WTC11 (cell line): Measurements from ENCODE around the gene CINP. TPM values are rescaled to one million over a fixed set of nuclear protein-coding genes. Genes with fewer than 3 reads are reported as not detected.

Experiments used
- ATAC-seq: fragments of 200-7000 bp; cut with Tn5 transposase; 2 replicates; pipeline ENCODE4 v1.10.0; 2021; ENCODE audit warnings: mild to moderate bottlenecking, moderate library complexity
- CTCF ChIA-PET: fragments of 300-600 bp; sonication (Branson Sonifier 250); formaldehyde crosslinking; loops from one replicate; lab custom pipeline; 2021; ENCODE audit warnings: antibody characterized with exemption; lab: Charles Lee
- POLR2A ChIA-PET: fragments of 350-600 bp; sonication (Branson Sonifier 250); formaldehyde crosslinking; loops from one replicate; lab custom pipeline; 2021; ENCODE audit warnings: antibody characterized with exemption; lab: Charles Lee
- DNase-seq: peaks from one replicate; pipeline ENCODE4 v3.0.0; 2021; ENCODE audit warnings: low spot score
- H3K27ac Mint-ChIP-seq: 2 replicates; pipeline ENCODE4 v1.8.0; 2021; ENCODE audit warnings: mixed read lengths
- H3K27me3 Mint-ChIP-seq: 2 replicates; pipeline ENCODE4 v1.8.0; 2021; ENCODE audit warnings: low read depth, mild to moderate bottlenecking, moderate library complexity, mixed read lengths
- H3K36me3 Mint-ChIP-seq: 2 replicates; pipeline ENCODE4 v1.8.0; 2021; ENCODE audit warnings: mixed read lengths
- H3K4me1 Mint-ChIP-seq: 2 replicates; pipeline ENCODE4 v1.8.0; 2022; ENCODE audit warnings: mixed read lengths
- H3K4me3 Mint-ChIP-seq: 2 replicates; pipeline ENCODE4 v1.8.0; 2021; ENCODE audit warnings: mild to moderate bottlenecking, moderate library complexity, mixed read lengths
- H3K9me3 Mint-ChIP-seq: 2 replicates; pipeline ENCODE4 v1.8.0; 2021; ENCODE audit warnings: mixed read lengths
- ATF1 ChIP-seq: sonication (generic); formaldehyde crosslinking; IDR thresholded peaks from 2 replicates; pipeline ENCODE4 v1.8.1; 2023; ENCODE audit warnings: mild to moderate bottlenecking, moderate library complexity, missing genetic modification reagents
- CREM ChIP-seq: sonication (generic); formaldehyde crosslinking; IDR thresholded peaks from 2 replicates; pipeline ENCODE4 v1.8.1; 2022; ENCODE audit warnings: mild to moderate bottlenecking, missing genetic modification reagents, moderate library complexity
- ELF4 ChIP-seq: sonication (generic); formaldehyde crosslinking; IDR thresholded peaks from 2 replicates; pipeline ENCODE4 v1.8.1; 2022; ENCODE audit warnings: low read depth, mild to moderate bottlenecking, moderate library complexity, missing genetic modification reagents
- ETV6 ChIP-seq: sonication (generic); formaldehyde crosslinking; IDR thresholded peaks from 2 replicates; pipeline ENCODE4 v1.8.1; 2022; ENCODE audit warnings: mild to moderate bottlenecking, missing genetic modification reagents
- FOXK1 ChIP-seq: sonication (generic); formaldehyde crosslinking; IDR thresholded peaks from 2 replicates; pipeline ENCODE4 v1.8.0; 2022; ENCODE audit warnings: mild to moderate bottlenecking, moderate library complexity, missing genetic modification reagents
- HMGA2 ChIP-seq: fragments of 250-450 bp; sonication (Bioruptor Pico); IDR thresholded peaks from 2 replicates; pipeline ENCODE4 v1.4.0; 2021; ENCODE audit warnings: mild to moderate bottlenecking, moderate library complexity
- JAZF1 ChIP-seq: fragments of 250-450 bp; sonication (Bioruptor Pico); IDR thresholded peaks from 2 replicates; pipeline ENCODE4 v1.9.0; 2021; ENCODE audit warnings: moderate library complexity, mild to moderate bottlenecking, inconsistent platforms
- NFATC4 ChIP-seq: fragments of 250-450 bp; sonication (Bioruptor Pico); IDR thresholded peaks from 2 replicates; pipeline ENCODE4 v1.9.0; 2021; ENCODE audit warnings: mild to moderate bottlenecking
- TEAD1 ChIP-seq: sonication (generic); formaldehyde crosslinking; IDR thresholded peaks from 2 replicates; pipeline ENCODE4 v1.8.0; 2022; ENCODE audit warnings: mild to moderate bottlenecking, missing genetic modification reagents
- ZNF121 ChIP-seq: sonication (generic); formaldehyde crosslinking; IDR thresholded peaks from 2 replicates; pipeline ENCODE4 v1.8.0; 2023; ENCODE audit warnings: missing genetic modification reagents
- ZNF396 ChIP-seq: fragments of 250-450 bp; sonication (Bioruptor Pico); IDR thresholded peaks from 2 replicates; pipeline ENCODE4 v1.8.0; 2021; ENCODE audit warnings: mild to moderate bottlenecking, moderate library complexity, borderline replicate concordance
- ZNF671 ChIP-seq: fragments of 250-450 bp; sonication (Bioruptor Pico); IDR thresholded peaks from 2 replicates; pipeline ENCODE4 v1.8.0; 2021; ENCODE audit warnings: mild to moderate bottlenecking
- total RNA-seq: library from RNA; stranded (reverse); gene quantifications from 3 replicates; pipeline ENCODE4 v1.2.3, GENCODE V29; 2021
- TF ChIP-seq, protein P1 (sequence below): sonication (generic); formaldehyde crosslinking; IDR thresholded peaks from 2 replicates; pipeline ENCODE4 v1.8.0; 2023; ENCODE audit warnings: missing genetic modification reagents
- TF ChIP-seq, protein P2 (sequence below): sonication (generic); formaldehyde crosslinking; IDR thresholded peaks from 2 replicates; pipeline ENCODE4 v1.8.1; 2023; ENCODE audit warnings: mild to moderate bottlenecking, missing genetic modification reagents
- TF ChIP-seq, protein P3 (sequence below): sonication (generic); formaldehyde crosslinking; IDR thresholded peaks from 2 replicates; pipeline ENCODE4 v1.8.1; 2022; ENCODE audit warnings: mild to moderate bottlenecking, moderate library complexity, missing genetic modification reagents
- TF ChIP-seq, protein P4 (sequence below): sonication (generic); formaldehyde crosslinking; IDR thresholded peaks from 2 replicates; pipeline ENCODE4 v1.8.1; 2023; ENCODE audit warnings: mild to moderate bottlenecking, missing genetic modification reagents, moderate library complexity
- TF ChIP-seq, protein P5 (sequence below): fragments of 250-450 bp; sonication (Bioruptor Pico); IDR thresholded peaks from 2 replicates; pipeline ENCODE4 v2.1.2; 2022; ENCODE audit warnings: mild to moderate bottlenecking, moderate library complexity
- TF ChIP-seq, protein P6 (sequence below): sonication (generic); formaldehyde crosslinking; IDR thresholded peaks from 2 replicates; pipeline ENCODE4 v1.8.1; 2022; ENCODE audit warnings: mild to moderate bottlenecking, missing genetic modification reagents, moderate library complexity, borderline replicate concordance
- TF ChIP-seq, protein P7 (sequence below): sonication (generic); formaldehyde crosslinking; IDR thresholded peaks from 2 replicates; pipeline ENCODE4 v1.8.1; 2022; ENCODE audit warnings: low read depth, missing genetic modification reagents, borderline replicate concordance

The CINP gene
- total RNA-seq, 1 experiment from 2014 or later = 38.3 TPM

DNA sequence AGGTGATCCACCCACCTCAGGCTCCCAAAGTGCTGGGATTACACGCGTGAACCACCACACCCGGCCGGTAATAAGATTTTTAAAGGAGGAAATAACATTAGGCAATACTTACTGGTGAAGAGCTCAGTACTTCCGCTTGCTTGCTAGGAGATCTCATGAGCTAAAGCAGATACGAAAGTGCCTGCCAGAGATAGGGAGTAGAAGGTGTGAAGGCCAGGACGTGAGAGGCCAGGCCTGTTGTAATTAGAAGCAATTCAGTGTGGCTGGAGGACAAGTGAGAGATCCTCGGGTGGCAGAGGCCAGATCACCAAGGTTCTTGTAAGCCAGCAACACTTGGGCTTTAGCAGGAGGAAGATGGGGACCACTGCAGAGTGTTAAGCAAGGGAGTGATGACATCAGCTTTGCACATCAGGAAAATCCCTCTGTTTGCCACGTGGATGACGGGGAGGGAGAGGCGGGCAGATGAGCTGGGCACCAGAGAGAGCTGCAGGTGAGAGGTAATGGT is 7.7 kb upstream of the CINP start (continued):
- no peak for TF ChIP-seq TEAD1 (CRISPR knock-in tag)
- TF ChIP-seq ZNF671 = no peak

DNA sequence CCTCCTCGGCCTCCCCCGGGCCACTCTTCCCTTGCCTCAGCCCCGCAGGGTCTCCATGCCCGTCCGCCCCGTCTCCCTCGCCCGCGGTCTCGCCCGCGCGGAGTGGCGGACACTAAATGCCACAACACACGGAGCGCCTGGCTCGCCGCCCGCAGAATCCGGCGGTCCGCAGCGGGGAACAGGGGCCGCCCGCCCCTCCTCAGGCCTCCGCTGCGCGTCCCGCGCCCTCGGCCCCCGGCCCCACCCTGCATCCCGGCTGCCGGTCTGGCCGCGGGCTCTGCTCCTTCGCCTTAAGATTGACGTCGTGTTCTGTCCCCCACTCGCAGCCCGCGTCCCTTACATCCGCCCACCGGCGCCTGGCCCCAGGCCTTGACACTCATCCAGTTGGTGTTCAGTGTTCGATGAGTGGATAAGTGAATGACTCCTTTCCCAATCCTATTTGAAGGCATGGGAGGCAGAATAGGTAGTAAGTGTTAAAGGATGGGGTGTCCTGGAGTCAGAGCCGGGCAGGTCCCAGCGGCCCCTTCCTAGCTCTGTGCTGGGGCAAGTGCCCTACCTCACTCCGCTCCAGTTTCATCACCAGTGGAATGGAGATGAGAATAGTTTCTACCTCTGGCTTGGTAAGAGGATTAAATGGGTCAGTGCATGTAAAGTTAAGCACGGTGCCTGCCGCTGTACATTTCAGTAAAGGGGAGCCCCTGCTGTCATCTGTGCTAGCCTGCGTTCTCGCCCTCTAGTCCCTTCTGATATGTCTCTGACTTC is 673 bp upstream of the CINP start:
- H3K27me3 Mint-ChIP-seq = no peaks in the 10 kb centered on the region
- peaks cover 8% of the 10 kb centered on the region for H3K4me1 Mint-ChIP-seq
- peak overlapping the region; percentile 74; the same call in 1 of the 2 replicates for H3K27ac Mint-ChIP-seq
- POLR2A ChIA-PET = no interaction called here
- H3K4me3 Mint-ChIP-seq = no peak overlapping the region
- no peaks in the 10 kb centered on the region for H3K36me3 Mint-ChIP-seq
- H3K9me3 Mint-ChIP-seq = no peaks in the 10 kb centered on the region
- DNase-seq (peak; percentile 31), ATAC-seq (peak; percentile 36)
- TF ChIP-seq ETV6 (CRISPR knock-in tag) (no peak), TEAD1 (CRISPR knock-in tag) (no peak), ATF1 (0 out of 2 replicates have a peak, but pooled peaks have one; percentile 24)
- TF ChIP-seq, protein P1, sequence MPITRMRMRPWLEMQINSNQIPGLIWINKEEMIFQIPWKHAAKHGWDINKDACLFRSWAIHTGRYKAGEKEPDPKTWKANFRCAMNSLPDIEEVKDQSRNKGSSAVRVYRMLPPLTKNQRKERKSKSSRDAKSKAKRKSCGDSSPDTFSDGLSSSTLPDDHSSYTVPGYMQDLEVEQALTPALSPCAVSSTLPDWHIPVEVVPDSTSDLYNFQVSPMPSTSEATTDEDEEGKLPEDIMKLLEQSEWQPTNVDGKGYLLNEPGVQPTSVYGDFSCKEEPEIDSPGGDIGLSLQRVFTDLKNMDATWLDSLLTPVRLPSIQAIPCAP (CRISPR knock-in tag) = 0 out of 2 replicates have a peak, but pooled peaks have one; percentile 9
- CTCF ChIA-PET = interaction anchor here (0.6 to 1.1 kb wide), 4 partner anchors 13 to 317 kb away, joined by 3 to 5 read pairs (median 4); no protein-coding TSS in a partner anchor

DNA sequence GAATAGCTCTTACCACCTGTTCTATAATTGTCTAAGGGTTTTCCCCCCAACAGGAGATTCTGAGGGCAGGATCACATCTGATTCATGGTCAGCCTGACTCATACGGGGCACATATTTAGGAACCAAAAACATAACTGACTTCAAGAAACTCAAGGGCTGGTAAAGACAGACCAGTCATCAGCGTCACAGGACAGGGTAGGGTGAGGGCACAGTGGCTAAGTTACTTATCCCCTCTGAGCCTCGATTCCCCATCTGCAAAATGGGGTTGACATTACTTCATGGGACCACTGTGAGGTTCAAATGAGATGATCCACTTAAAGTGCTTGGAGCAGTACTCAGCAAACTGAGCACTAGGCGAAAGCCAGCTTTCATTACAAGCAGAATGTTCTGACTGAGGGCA is 606 bp downstream of the CINP start:
- CTCF ChIA-PET = interaction anchor here (1.0 to 1.1 kb wide), 4 partner anchors 19 to 316 kb away, joined by 3 to 5 read pairs (median 4); no protein-coding TSS in a partner anchor
- ATAC-seq = no peak

More for the DNA sequence above, 606 bp downstream of the CINP start:
- Mint-ChIP-seq H3K9me3 (no peaks in the 10 kb centered on the region), H3K27me3 (no peaks in the 10 kb centered on the region), H3K4me1 (peaks cover 8% of the 10 kb centered on the region), H3K27ac (no peak overlapping the region)
- POLR2A ChIA-PET = no interaction called here
- no peak for DNase-seq
- TF ChIP-seq HMGA2 (CRISPR knock-in tag) = no peak
- no peak for TF ChIP-seq NFATC4 (CRISPR knock-in tag)
- TF ChIP-seq, protein P2, sequence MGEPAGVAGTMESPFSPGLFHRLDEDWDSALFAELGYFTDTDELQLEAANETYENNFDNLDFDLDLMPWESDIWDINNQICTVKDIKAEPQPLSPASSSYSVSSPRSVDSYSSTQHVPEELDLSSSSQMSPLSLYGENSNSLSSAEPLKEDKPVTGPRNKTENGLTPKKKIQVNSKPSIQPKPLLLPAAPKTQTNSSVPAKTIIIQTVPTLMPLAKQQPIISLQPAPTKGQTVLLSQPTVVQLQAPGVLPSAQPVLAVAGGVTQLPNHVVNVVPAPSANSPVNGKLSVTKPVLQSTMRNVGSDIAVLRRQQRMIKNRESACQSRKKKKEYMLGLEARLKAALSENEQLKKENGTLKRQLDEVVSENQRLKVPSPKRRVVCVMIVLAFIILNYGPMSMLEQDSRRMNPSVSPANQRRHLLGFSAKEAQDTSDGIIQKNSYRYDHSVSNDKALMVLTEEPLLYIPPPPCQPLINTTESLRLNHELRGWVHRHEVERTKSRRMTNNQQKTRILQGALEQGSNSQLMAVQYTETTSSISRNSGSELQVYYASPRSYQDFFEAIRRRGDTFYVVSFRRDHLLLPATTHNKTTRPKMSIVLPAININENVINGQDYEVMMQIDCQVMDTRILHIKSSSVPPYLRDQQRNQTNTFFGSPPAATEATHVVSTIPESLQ (CRISPR knock-in tag) = no peak
- TF ChIP-seq ETV6 (CRISPR knock-in tag) = no peak
- TF ChIP-seq ZNF396 (CRISPR knock-in tag) = no peak
- no peak for TF ChIP-seq ELF4 (CRISPR knock-in tag)
- no peak for TF ChIP-seq JAZF1 (CRISPR knock-in tag)
- TF ChIP-seq, protein P3, sequence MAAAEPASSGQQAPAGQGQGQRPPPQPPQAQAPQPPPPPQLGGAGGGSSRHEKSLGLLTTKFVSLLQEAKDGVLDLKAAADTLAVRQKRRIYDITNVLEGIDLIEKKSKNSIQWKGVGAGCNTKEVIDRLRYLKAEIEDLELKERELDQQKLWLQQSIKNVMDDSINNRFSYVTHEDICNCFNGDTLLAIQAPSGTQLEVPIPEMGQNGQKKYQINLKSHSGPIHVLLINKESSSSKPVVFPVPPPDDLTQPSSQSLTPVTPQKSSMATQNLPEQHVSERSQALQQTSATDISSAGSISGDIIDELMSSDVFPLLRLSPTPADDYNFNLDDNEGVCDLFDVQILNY (CRISPR knock-in tag) = no peak
- TF ChIP-seq CREM = no peak
- TF ChIP-seq ATF1 = no peak
- TF ChIP-seq, protein P4, sequence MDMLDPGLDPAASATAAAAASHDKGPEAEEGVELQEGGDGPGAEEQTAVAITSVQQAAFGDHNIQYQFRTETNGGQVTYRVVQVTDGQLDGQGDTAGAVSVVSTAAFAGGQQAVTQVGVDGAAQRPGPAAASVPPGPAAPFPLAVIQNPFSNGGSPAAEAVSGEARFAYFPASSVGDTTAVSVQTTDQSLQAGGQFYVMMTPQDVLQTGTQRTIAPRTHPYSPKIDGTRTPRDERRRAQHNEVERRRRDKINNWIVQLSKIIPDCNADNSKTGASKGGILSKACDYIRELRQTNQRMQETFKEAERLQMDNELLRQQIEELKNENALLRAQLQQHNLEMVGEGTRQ (CRISPR knock-in tag) = no peak
- no peak for TF ChIP-seq ZNF121 (CRISPR knock-in tag)
- TF ChIP-seq, protein P5, sequence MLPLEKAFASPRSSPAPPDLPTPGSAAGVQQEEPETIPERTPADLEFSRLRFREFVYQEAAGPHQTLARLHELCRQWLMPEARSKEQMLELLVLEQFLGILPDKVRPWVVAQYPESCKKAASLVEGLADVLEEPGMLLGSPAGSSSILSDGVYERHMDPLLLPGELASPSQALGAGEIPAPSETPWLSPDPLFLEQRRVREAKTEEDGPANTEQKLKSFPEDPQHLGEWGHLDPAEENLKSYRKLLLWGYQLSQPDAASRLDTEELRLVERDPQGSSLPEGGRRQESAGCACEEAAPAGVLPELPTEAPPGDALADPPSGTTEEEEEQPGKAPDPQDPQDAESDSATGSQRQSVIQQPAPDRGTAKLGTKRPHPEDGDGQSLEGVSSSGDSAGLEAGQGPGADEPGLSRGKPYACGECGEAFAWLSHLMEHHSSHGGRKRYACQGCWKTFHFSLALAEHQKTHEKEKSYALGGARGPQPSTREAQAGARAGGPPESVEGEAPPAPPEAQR (CRISPR knock-in tag) = no peak
- TF ChIP-seq, protein P6, sequence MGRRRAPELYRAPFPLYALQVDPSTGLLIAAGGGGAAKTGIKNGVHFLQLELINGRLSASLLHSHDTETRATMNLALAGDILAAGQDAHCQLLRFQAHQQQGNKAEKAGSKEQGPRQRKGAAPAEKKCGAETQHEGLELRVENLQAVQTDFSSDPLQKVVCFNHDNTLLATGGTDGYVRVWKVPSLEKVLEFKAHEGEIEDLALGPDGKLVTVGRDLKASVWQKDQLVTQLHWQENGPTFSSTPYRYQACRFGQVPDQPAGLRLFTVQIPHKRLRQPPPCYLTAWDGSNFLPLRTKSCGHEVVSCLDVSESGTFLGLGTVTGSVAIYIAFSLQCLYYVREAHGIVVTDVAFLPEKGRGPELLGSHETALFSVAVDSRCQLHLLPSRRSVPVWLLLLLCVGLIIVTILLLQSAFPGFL = no peak
- TF ChIP-seq, protein P7, sequence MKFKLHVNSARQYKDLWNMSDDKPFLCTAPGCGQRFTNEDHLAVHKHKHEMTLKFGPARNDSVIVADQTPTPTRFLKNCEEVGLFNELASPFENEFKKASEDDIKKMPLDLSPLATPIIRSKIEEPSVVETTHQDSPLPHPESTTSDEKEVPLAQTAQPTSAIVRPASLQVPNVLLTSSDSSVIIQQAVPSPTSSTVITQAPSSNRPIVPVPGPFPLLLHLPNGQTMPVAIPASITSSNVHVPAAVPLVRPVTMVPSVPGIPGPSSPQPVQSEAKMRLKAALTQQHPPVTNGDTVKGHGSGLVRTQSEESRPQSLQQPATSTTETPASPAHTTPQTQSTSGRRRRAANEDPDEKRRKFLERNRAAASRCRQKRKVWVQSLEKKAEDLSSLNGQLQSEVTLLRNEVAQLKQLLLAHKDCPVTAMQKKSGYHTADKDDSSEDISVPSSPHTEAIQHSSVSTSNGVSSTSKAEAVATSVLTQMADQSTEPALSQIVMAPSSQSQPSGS = no peak
- TF ChIP-seq FOXK1 (CRISPR knock-in tag) = no peak
- TF ChIP-seq, all 79 proteins: peak for 0
- no peaks in the 10 kb centered on the region; the same call in 1 of the 2 replicates for H3K36me3 Mint-ChIP-seq
- H3K4me3 Mint-ChIP-seq = peak overlapping the region; percentile 89
